ENCODE measurements around the gene LDHD. TPM values are rescaled to one million over a fixed set of nuclear protein-coding genes. Genes with fewer than 3 reads are reported as not detected.

Gene LDHD
- polyA plus RNA-seq, 3 donors: 3.7 to 6.3 (median 5.4) TPM

GRCh38 chr16:75107505-75107904 lies 9.1 kb downstream of the LDHD start:
- peaks cover 0 to 4% (median 0%) of the 10 kb centered on the region in 7 donors for H3K9me3 Mint-ChIP-seq
- peak overlapping the region in 1 of 2 donors; percentile 10 for H3K27ac ChIP-seq (ENCODE audit: low read depth in 1 of 2, low read length in 2 of 2)
- no peaks in the 10 kb centered on the region for H3K36me3 ChIP-seq (replicated peaks in 1 of 2; ENCODE audit: control insufficient read depth in 1 of 2, insufficient read depth in 2 of 2, low read length in 2 of 2)
- WGBS (ENCODE audit: insufficient coverage): 97% methylated on average over 8 of the region's 10 CpGs
- H3K4me3 ChIP-seq (replicated peaks in 1 of 3; ENCODE audit: low read depth in 2 of 3, low read length in 3 of 3): no peak overlapping the region
- peaks cover 87% of the 10 kb centered on the region in 2 donors for H3K4me1 ChIP-seq (ENCODE audit: control insufficient read depth in 1 of 2, insufficient read depth in 2 of 2, low read length in 2 of 2)
- no peaks in the 10 kb centered on the region for H4K20me1 ChIP-seq (ENCODE audit: insufficient read depth, low read length)
- H3K36me3 Mint-ChIP-seq: peaks cover 16 to 42% of the 10 kb centered on the region in 2 donors
- no peak overlapping the region for H3K4me3 Mint-ChIP-seq
- H3K9ac ChIP-seq (ENCODE audit: insufficient read depth, low read length, poor library complexity, severe bottlenecking): no peak overlapping the region
- H3K9me3 ChIP-seq (replicated peaks in 1 of 2; ENCODE audit: control insufficient read depth in 1 of 2, insufficient read depth in 1 of 2, low read length in 2 of 2): no peaks in the 10 kb centered on the region
- intact Hi-C loops (cut with micrococcal nuclease): no loop called here
- H3K27me3 Mint-ChIP-seq (ENCODE audit: low read depth in 3 of 3): peaks cover 9 to 14% (median 13%) of the 10 kb centered on the region in 3 donors
- no peak for TF ChIP-seq CTCF (IDR thresholded peaks at IDR 0.05)
- no peak overlapping the region for H2AFZ ChIP-seq (ENCODE audit: insufficient read depth, low read depth, low read length, poor library complexity, severe bottlenecking)
- peaks cover 83% of the 10 kb centered on the region for H3K4me1 Mint-ChIP-seq
- peaks cover 0 to 9% of the 10 kb centered on the region in 2 donors for H3K27me3 ChIP-seq (ENCODE audit: control insufficient read depth in 2 of 2, insufficient read depth in 2 of 2, low read length in 2 of 2)
- H3K4me2 ChIP-seq (replicated peaks; ENCODE audit: extremely low read depth, low read length, poor library complexity, severe bottlenecking): no peak overlapping the region
- DNase-seq: no peak
- H3K79me2 ChIP-seq (ENCODE audit: insufficient read depth, low read length): peaks cover 4% of the 10 kb centered on the region
- peak overlapping the region in 1 of 7 donors; percentile 83 for H3K27ac Mint-ChIP-seq

GRCh38 chr16:75106351-75107274 lies 10.0 kb downstream of the LDHD start:
- peak overlapping the region in 1 of 3 experiments; percentile 62 for H3K4me3 ChIP-seq (replicated peaks in 1 of 3; ENCODE audit: low read depth in 2 of 3, low read length in 3 of 3)
- peak overlapping the region; percentile 88 for H2AFZ ChIP-seq (ENCODE audit: insufficient read depth, low read depth, low read length, poor library complexity, severe bottlenecking)
- intact Hi-C loops (cut with micrococcal nuclease): no loop called here
- Mint-ChIP-seq H3K36me3 (peaks cover 14 to 40% of the 10 kb centered on the region in 2 donors), H3K4me3 (peak overlapping the region in 1 of 2 donors; percentile 71), H3K9me3 (no peaks in the 10 kb centered on the region), H3K27me3 (ENCODE audit: low read depth in 3 of 3) (peaks cover 4 to 5% (median 4%) of the 10 kb centered on the region in 3 donors), H3K27ac (peak overlapping the region; percentile 90 to 96 (median 93)), H3K4me1 (peaks cover 76% of the 10 kb centered on the region)
- no peak for TF ChIP-seq CTCF (IDR thresholded peaks at IDR 0.05)
- H3K9ac ChIP-seq (ENCODE audit: insufficient read depth, low read length, poor library complexity, severe bottlenecking): peak overlapping the region; percentile 70
- no peaks in the 10 kb centered on the region for H4K20me1 ChIP-seq (ENCODE audit: insufficient read depth, low read length)
- no peaks in the 10 kb centered on the region for H3K9me3 ChIP-seq (replicated peaks in 1 of 2; ENCODE audit: control insufficient read depth in 1 of 2, insufficient read depth in 1 of 2, low read length in 2 of 2)
- WGBS (ENCODE audit: insufficient coverage): 93% methylated on average over 20 of the region's 20 CpGs
- no peaks in the 10 kb centered on the region for H3K36me3 ChIP-seq (replicated peaks in 1 of 2; ENCODE audit: control insufficient read depth in 1 of 2, insufficient read depth in 2 of 2, low read length in 2 of 2)
- DNase-seq: no peak
- H3K4me2 ChIP-seq (replicated peaks; ENCODE audit: extremely low read depth, low read length, poor library complexity, severe bottlenecking): peak overlapping the region; percentile 65
- peaks cover 78% of the 10 kb centered on the region in 2 donors for H3K4me1 ChIP-seq (ENCODE audit: control insufficient read depth in 1 of 2, insufficient read depth in 2 of 2, low read length in 2 of 2)
- H3K27ac ChIP-seq (ENCODE audit: low read depth in 1 of 2, low read length in 2 of 2): peak overlapping the region; percentile 88 to 96
- H3K79me2 ChIP-seq (ENCODE audit: insufficient read depth, low read length): peaks cover 4% of the 10 kb centered on the region
- no peaks in the 10 kb centered on the region for H3K27me3 ChIP-seq (ENCODE audit: control insufficient read depth in 2 of 2, insufficient read depth in 2 of 2, low read length in 2 of 2)
